Stomach (tissue), 9 donors: ENCODE results near the gene METTL6. TPM values are rescaled to one million over a fixed set of nuclear protein-coding genes. Genes with fewer than 3 reads are reported as not detected.
A peak's percentile ranks its signal among the peaks of the same experiment; 100 is the strongest.
"Not testable (repeated sequence)": the region's sequence is repeated elsewhere in the genome, so short reads cannot be mapped to it uniquely, and the experiment has no call there.

Source experiments
- DNase-seq, 2 donors: peaks; one replicate each; pipeline versions ENCODE4 v3.0.0 to v3.0.0-alpha.2; 2013 to 2019
- H3K27ac ChIP-seq, 5 donors: fragments of 200-600 bp in 4 of 5; sonication (generic) in 4 of 5; one replicate each; pipeline ENCODE4 v1.5.1; 2013 to 2019; ENCODE audit warnings: mild to moderate bottlenecking in 1 of 5, moderate library complexity in 1 of 5
- H3K27me3 ChIP-seq, 3 donors: fragments of 200-600 bp; sonication (generic); one replicate each; pipeline ENCODE4 v1.5.1; 2017 to 2019; ENCODE audit warnings: mixed run types in 1 of 3
- H3K36me3 ChIP-seq, 4 donors: fragments of 200-600 bp; sonication (generic); 1 replicate in 3 of 4; 2 replicates in 1 of 4; pipeline ENCODE4 v1.5.1; 2016 to 2019
- H3K4me1 ChIP-seq, 4 donors: fragments of 200-600 bp; sonication (generic); one replicate each; pipeline ENCODE4 v1.5.1; 2016 to 2019
- H3K4me3 ChIP-seq, 4 donors: fragments of 200-600 bp; sonication (generic) in 3 of 4; one replicate each; pipeline ENCODE4 v1.5.1; 2016 to 2019; ENCODE audit warnings: mild to moderate bottlenecking in 1 of 4
- H3K9me3 ChIP-seq, 4 donors: fragments of 200-600 bp; sonication (generic); one replicate each; pipeline ENCODE4 v1.5.1; 2016 to 2019
- CTCF ChIP-seq, 7 experiments: fragments of 450-650 bp in 4 of 7; fragments of 200-600 bp in 3 of 7; sonication (generic) in 3 of 7; IDR thresholded peaks; one replicate each; pipeline ENCODE4 v1.5.1; 2016 to 2019; ENCODE audit warnings: antibody characterized with exemption in 7 of 7, control low read depth in 2 of 7, mild to moderate bottlenecking in 1 of 7
- EP300 ChIP-seq: sonication (generic); formaldehyde crosslinking; IDR thresholded peaks from one replicate; pipeline ENCODE4 v1.6.1; 2017; ENCODE audit warnings: antibody characterized with exemption
- POLR2A ChIP-seq, 4 donors: fragments of 450-650 bp; IDR thresholded peaks; one replicate each; pipeline ENCODE4 v1.6.1; 2016; ENCODE audit warnings: antibody characterized with exemption in 4 of 4, control low read depth in 2 of 4, mild to moderate bottlenecking in 1 of 4, moderate library complexity in 1 of 4
- POLR2AphosphoS5 ChIP-seq, 3 donors: sonication (generic); formaldehyde crosslinking; IDR thresholded peaks; one replicate each; pipeline ENCODE4 v1.6.1; 2016; ENCODE audit warnings: antibody characterized with exemption in 3 of 3
- whole genome bisulfite sequencing, 5 donors: extraction: QIAGEN DNeasy Blood & Tissue Kit in 3 of 5; methylation state at CpG; one replicate each; pipeline versions ENCODE4 v1.1.5 to v1.1.7; 2013 to 2018; 5-methylcytosine and 5-hydroxymethylcytosine counted together
- intact Hi-C: fragments of 100-400 bp; cut with DNase I; formaldehyde crosslinking; loops from one replicate; pipeline ENCODE4 v1.15.1; 2023; ENCODE audit warnings: low total_unique reads
- polyA plus RNA-seq, 3 donors: library from polyadenylated mRNA; stranded (reverse); fragments of 200-250 nt; gene quantifications; one replicate each; pipeline ENCODE4 v1.2.3, GENCODE V29; 2013
- total RNA-seq, 5 donors: library from RNA; depleted of rRNA; stranded (reverse); fragments of >200 nt; gene quantifications; one replicate each; pipeline versions ENCODE4 v1.1.0 to v1.2.3, GENCODE V29; 2014 to 2016
- donor health status: healthy with polysubstance abuse.
- donor health status: Bipolar disorder and iron deficiency.
- donor health status: healthy.

The METTL6 gene
- total and polyA plus RNA-seq, 8 donors = 0.29 to 35.8 (median 6.9) TPM

GRCh38 chr3:15385901-15386653 is 41.3 kb downstream of the METTL6 start:
- Histone ChIP-seq H3K36me3 (no peaks in the 10 kb centered on the region), H3K4me1 (no peaks in the 10 kb centered on the region), H3K4me3 (no peak overlapping the region), H3K27ac (peak overlapping the region in 1 of 5 donors; percentile 35), H3K9me3 (peaks cover 0 to 14% (median 11%) of the 10 kb centered on the region in 4 donors), H3K27me3 (no peaks in the 10 kb centered on the region)
- intact Hi-C loops = loop anchor here (10.0 kb wide), 1 partner anchor 181 kb away; the partner anchor contains the start of gene CAPN7
- no peak for DNase-seq
- WGBS, 5 donors = 82 to 92% (median 87%) methylated on average over 1 of the region's 1 CpG
- TF ChIP-seq CTCF (IDR thresholded peaks at IDR 0.05) (no peak), EP300 (no peak), POLR2A (IDR thresholded peaks at IDR 0.05) (no peak), POLR2AphosphoS5 (IDR thresholded peaks at IDR 0.05) (no peak)

GRCh38 chr3:15385238-15385695 is 42.1 kb downstream of the METTL6 start:
- WGBS, 5 donors = 80 to 86% (median 82%) methylated on average over 10 of the region's 10 CpGs
- intact Hi-C loops = loop anchor here (10.0 kb wide), 1 partner anchor 180 kb away; the partner anchor contains the start of gene CAPN7
- H3K36me3 ChIP-seq, H3K4me3 ChIP-seq, H3K4me1 ChIP-seq, H3K27me3 ChIP-seq, DNase-seq: not testable (repeated sequence)
- Histone ChIP-seq H3K27ac (peak overlapping the region in 1 of 5 donors; percentile 35), H3K9me3 (peaks cover 0 to 14% (median 11%) of the 10 kb centered on the region in 4 donors)

GRCh38 chr3:15384510-15385237 is 42.7 kb downstream of the METTL6 start:
- intact Hi-C loops = loop anchor here (10.0 kb wide), 1 partner anchor 180 kb away; the partner anchor contains the start of gene CAPN7
- H3K27ac ChIP-seq = peak overlapping the region in 1 of 5 donors; percentile 62
- no peak for TF ChIP-seq EP300
- no peak for TF ChIP-seq POLR2A (IDR thresholded peaks at IDR 0.05)
- TF ChIP-seq CTCF (IDR thresholded peaks at IDR 0.05) = no peak
- no peak for TF ChIP-seq POLR2AphosphoS5 (IDR thresholded peaks at IDR 0.05)
- WGBS, 5 donors = 76 to 94% (median 90%) methylated on average over 4 of the region's 4 CpGs
- H3K9me3 ChIP-seq = peaks cover 0 to 14% (median 11%) of the 10 kb centered on the region in 4 donors
- H3K4me1 ChIP-seq = no peaks in the 10 kb centered on the region
- H3K27me3 ChIP-seq = no peaks in the 10 kb centered on the region
- DNase-seq = no peak
- H3K36me3 ChIP-seq = no peaks in the 10 kb centered on the region
- no peak overlapping the region for H3K4me3 ChIP-seq

- Histone ChIP-seq H3K36me3 (no peaks in the 10 kb centered on the region), H3K9me3 (peaks cover 0 to 14% (median 11%) of the 10 kb centered on the region in 4 donors), H3K27me3 (no peaks in the 10 kb centered on the region), H3K27ac (no peak overlapping the region), H3K4me3 (no peak overlapping the region), H3K4me1 (peaks cover 0 to 5% (median 2%) of the 10 kb centered on the region in 4 donors)
- no peak for TF ChIP-seq EP300
- TF ChIP-seq POLR2AphosphoS5 (IDR thresholded peaks at IDR 0.05) = no peak
- TF ChIP-seq POLR2A (IDR thresholded peaks at IDR 0.05) = no peak
- no peak for TF ChIP-seq CTCF (IDR thresholded peaks at IDR 0.05)
- WGBS, 5 donors = 75 to 88% (median 78%) methylated on average over 3 of the region's 3 CpGs
- DNase-seq = no peak
- intact Hi-C loops = loop anchor here (10.0 kb wide), 1 partner anchor 178 kb away; the partner anchor contains the start of gene CAPN7
Observed at GRCh38 chr3:15382405-15382923, 44.9 kb downstream of the METTL6 start.
